ENCODE results near the gene MYOF. TPM values are rescaled to one million over a fixed set of nuclear protein-coding genes. Genes with fewer than 3 reads are reported as not detected.

Gene MYOF
- total and polyA plus RNA-seq, 9 of the 15 experiments (the other 6 are each of a cell fraction or from before 2014, with no cell fraction given), result 0.06 to 0.27 TPM; not detected in 7

DNA sequence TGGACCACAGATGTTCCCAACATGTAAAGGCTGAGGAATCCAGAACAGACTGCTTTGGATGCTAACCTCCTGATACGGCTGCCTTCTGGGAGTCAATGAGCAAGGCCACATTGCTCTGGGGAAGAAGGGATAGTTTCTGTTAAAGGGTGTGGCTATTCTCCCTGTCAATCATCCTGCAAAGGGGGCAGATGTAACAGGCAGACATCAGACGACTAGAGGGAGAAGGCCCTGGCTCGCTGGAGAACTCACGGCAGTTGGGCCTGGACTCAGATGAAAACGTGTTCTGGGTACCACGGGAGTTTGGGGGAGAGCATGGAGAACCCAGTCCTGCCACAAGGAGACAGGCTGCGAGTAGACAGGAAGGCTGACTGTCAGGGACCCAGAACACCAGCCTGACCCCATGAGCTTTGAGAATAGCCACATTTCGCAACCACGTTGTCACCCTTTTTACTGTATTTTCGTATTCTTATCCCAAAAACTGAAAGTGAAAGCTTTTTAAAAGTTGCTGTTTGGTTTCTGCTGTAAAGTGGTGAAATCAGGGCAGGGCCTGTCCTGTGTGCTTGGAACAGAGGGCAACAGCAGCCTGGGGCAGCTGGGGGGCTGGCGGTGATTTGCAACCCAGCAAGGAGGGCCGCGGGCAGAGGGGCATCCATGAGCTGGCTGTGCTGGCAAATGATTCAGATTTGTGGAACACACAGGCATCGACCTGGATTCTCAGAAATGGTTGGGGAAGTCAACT, 95.3 kb downstream of the MYOF start:
- ChIA-PET POLR2A (interaction anchor here (0.7 kb wide), 1 partner anchor 203 kb away, joined by 3 read pairs; no protein-coding TSS in a partner anchor), CTCF (ENCODE audit: low intra/inter-chr PET ratio) (no interaction called here)
- DNase-seq (ENCODE audit: extremely low read depth in 1 of 4, low spot score in 3 of 4) (no peak), ATAC-seq (no peak), FAIRE-seq (no peak)
- Histone ChIP-seq H2AFZ (ENCODE audit: low read depth, low read length) (no peak overlapping the region), H3K9me1 (ENCODE audit: control insufficient read depth, insufficient read depth, low read length) (no peaks in the 10 kb centered on the region), H3K4me3 (no peak overlapping the region), H3K9me3 (replicated peaks; ENCODE audit: control insufficient read depth, insufficient read depth, low read depth, low read length) (no peaks in the 10 kb centered on the region), H3K4me1 (replicated peaks in 1 of 2; ENCODE audit: control insufficient read depth in 2 of 2, insufficient read depth in 2 of 2, low read length in 2 of 2) (no peaks in the 10 kb centered on the region), H3K27me3 (ENCODE audit: control insufficient read depth in 2 of 2, insufficient read depth in 2 of 2, low read length in 2 of 2) (peaks cover 0 to 25% of the 10 kb centered on the region in 2 experiments; a peak in 1 of 5 replicates), H3K27ac (ENCODE audit: extremely low read depth, low read depth, low read length) (no peak overlapping the region), H3K9ac (ENCODE audit: insufficient read depth in 1 of 2, low read depth in 2 of 2, low read length in 2 of 2) (no peak overlapping the region), H3K79me2 (ENCODE audit: control insufficient read depth, insufficient read depth, low read length) (no peaks in the 10 kb centered on the region), H4K20me1 (replicated peaks; ENCODE audit: control insufficient read depth, insufficient read depth, low read length) (no peaks in the 10 kb centered on the region), H3K36me3 (ENCODE audit: control insufficient read depth, insufficient read depth, low read length) (no peaks in the 10 kb centered on the region), H3K4me2 (ENCODE audit: insufficient read depth, low read length) (no peak overlapping the region)
- BruUV-seq (replicated peaks), result no TSS peak
- in situ Hi-C loops (cut with MboI) (no loop called here), intact Hi-C loops (cut with micrococcal nuclease) (no loop called here)
- 8% methylated on average over 12 of the region's 14 CpGs for WGBS (ENCODE audit: insufficient coverage, low coverage, missing lambda C conversion rate)
- no peak for TF ChIP-seq CC2D1A (IDR thresholded peaks at IDR 0.05)
- TF ChIP-seq, protein P1, sequence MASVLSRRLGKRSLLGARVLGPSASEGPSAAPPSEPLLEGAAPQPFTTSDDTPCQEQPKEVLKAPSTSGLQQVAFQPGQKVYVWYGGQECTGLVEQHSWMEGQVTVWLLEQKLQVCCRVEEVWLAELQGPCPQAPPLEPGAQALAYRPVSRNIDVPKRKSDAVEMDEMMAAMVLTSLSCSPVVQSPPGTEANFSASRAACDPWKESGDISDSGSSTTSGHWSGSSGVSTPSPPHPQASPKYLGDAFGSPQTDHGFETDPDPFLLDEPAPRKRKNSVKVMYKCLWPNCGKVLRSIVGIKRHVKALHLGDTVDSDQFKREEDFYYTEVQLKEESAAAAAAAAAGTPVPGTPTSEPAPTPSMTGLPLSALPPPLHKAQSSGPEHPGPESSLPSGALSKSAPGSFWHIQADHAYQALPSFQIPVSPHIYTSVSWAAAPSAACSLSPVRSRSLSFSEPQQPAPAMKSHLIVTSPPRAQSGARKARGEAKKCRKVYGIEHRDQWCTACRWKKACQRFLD (CRISPR knock-in tag; IDR thresholded peaks at IDR 0.05), result no peak
- TF ChIP-seq ETV6 (IDR thresholded peaks at IDR 0.05; ENCODE audit: borderline replicate concordance in 1 of 2, low read depth in 2 of 2, low read length in 1 of 2), result no peak
- TF ChIP-seq ETV6 (CRISPR knock-in tag; IDR thresholded peaks at IDR 0.05; ENCODE audit: borderline replicate concordance), result no peak
- no peak for TF ChIP-seq ZNF444 (CRISPR knock-in tag; IDR thresholded peaks at IDR 0.05)
- peak; percentile 71 for TF ChIP-seq CEBPB (tag; IDR thresholded peaks at IDR 0.05)
- TF ChIP-seq SNIP1 (IDR thresholded peaks at IDR 0.05; ENCODE audit: low read depth), result no peak
- TF ChIP-seq, protein P2, sequence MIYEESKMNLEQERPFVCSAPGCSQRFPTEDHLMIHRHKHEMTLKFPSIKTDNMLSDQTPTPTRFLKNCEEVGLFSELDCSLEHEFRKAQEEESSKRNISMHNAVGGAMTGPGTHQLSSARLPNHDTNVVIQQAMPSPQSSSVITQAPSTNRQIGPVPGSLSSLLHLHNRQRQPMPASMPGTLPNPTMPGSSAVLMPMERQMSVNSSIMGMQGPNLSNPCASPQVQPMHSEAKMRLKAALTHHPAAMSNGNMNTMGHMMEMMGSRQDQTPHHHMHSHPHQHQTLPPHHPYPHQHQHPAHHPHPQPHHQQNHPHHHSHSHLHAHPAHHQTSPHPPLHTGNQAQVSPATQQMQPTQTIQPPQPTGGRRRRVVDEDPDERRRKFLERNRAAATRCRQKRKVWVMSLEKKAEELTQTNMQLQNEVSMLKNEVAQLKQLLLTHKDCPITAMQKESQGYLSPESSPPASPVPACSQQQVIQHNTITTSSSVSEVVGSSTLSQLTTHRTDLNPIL (CRISPR knock-in tag; IDR thresholded peaks at IDR 0.05), result no peak
- TF ChIP-seq, protein P3, sequence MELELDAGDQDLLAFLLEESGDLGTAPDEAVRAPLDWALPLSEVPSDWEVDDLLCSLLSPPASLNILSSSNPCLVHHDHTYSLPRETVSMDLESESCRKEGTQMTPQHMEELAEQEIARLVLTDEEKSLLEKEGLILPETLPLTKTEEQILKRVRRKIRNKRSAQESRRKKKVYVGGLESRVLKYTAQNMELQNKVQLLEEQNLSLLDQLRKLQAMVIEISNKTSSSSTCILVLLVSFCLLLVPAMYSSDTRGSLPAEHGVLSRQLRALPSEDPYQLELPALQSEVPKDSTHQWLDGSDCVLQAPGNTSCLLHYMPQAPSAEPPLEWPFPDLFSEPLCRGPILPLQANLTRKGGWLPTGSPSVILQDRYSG (tag; conservative IDR thresholded peaks at IDR 0.05; ENCODE audit: low read depth), result no peak
- TF ChIP-seq ZBTB9 (CRISPR knock-in tag; IDR thresholded peaks at IDR 0.05), result no peak
- TF ChIP-seq CEBPG (CRISPR knock-in tag; IDR thresholded peaks at IDR 0.05), result no peak
- TF ChIP-seq CEBPG (tag; conservative IDR thresholded peaks at IDR 0.05 in 1 of 2, IDR thresholded peaks at IDR 0.05 in 1 of 2), result peak in 1 of 2 experiments; percentile 25; a peak in 1 of 4 replicates
- TF ChIP-seq, protein P4, sequence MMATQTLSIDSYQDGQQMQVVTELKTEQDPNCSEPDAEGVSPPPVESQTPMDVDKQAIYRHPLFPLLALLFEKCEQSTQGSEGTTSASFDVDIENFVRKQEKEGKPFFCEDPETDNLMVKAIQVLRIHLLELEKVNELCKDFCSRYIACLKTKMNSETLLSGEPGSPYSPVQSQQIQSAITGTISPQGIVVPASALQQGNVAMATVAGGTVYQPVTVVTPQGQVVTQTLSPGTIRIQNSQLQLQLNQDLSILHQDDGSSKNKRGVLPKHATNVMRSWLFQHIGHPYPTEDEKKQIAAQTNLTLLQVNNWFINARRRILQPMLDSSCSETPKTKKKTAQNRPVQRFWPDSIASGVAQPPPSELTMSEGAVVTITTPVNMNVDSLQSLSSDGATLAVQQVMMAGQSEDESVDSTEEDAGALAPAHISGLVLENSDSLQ (IDR thresholded peaks at IDR 0.05), result peak; percentile 91

Measured in K562 (cell line).